ENCODE results near the gene JUND.
"Not testable (repeated sequence)": the region's sequence is repeated elsewhere in the genome, so short reads cannot be mapped to it uniquely, and the experiment has no call there.

JUND gene

DNA sequence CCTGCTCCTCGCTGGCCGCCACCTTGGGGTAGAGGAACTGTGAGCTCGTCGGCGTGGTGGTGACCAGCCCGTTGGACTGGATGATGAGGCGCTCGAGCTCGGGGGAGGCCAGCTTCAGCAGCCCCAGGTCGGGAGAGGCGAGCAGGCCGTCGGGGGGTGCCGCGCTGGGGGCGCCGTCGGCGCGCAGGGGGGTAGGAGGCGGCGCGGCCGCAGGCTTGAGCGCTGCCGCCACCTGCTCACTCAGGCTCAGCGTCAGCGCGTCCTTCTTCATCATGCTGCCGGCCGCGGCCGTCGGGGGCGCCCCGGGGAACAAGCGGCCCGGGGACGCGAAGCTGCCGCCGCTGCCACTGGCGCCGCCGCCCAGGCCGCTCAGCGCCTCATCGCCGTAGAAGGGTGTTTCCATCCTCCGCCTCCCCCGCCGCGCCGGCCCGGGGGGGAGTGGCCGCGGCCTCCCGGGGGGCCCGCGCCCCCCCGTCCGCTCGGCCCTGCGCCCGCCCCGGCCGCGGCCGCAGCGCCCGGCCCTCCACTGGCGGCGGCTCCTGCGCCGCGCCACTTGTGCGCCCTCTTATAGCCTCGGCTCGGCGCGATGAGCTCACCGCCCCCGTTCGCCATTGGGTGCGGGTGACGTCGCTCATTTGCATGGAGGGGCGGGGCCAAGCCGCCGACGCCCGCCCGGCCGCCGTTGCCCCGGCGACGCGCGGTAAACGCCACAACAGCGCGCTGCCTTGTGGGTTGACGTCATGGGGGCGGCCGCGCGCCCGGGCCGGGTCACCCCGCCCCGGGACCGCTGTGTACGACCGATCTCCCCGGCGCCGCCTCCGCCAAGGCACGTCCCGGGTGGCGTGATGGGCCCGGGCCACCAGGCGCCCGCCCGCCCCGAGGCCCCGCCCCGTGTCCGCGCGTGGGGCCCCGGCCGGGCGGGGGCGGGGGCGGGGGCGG, at the start of gene JUND:
Gene JUND, minus strand, starts transcription at position 541 of the 939 bp plus-strand sequence. Its CDS starts 138 bp downstream, at position 403.
- DNase-seq, result peak; percentile 94 to 98

DNA sequence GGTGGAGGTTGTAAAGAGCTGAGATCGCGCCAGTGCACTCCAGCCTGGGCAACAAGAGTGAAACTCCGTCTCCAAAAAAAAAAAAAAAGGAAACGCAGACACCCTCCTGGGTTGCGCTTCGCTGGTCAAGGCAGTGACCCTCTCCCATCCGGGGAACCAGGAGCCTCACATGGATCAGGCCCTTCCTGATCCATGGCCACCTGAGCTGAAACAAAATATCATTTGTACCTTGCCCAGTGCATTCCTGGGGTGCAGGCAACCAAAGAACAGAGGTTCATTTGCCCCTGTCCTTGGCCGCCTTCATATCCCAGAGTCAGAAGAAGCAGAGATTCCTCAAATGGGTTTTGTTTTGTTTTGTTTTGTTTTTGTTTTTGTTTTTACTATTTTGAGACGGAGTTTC, 49.4 kb upstream of the JUND start:
- no peak for DNase-seq

DNA sequence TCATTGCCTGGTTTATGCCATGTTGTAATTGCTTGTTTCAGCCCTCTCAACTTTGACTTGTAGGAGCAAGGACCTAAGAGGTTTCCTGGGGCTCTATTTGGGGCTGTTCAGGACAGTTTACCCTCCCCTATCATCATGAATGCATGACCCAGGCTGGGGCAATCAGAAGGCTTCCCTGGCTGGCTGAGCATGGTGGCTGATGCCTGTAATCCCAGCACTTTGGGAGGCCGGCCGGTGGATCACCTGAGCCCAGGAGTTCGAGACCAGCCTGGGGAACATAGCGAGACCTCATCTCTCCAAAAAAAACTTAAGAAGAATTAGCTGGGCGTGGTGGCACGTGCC, 47.6 kb upstream of the JUND start:
- DNase-seq, result no peak

DNA sequence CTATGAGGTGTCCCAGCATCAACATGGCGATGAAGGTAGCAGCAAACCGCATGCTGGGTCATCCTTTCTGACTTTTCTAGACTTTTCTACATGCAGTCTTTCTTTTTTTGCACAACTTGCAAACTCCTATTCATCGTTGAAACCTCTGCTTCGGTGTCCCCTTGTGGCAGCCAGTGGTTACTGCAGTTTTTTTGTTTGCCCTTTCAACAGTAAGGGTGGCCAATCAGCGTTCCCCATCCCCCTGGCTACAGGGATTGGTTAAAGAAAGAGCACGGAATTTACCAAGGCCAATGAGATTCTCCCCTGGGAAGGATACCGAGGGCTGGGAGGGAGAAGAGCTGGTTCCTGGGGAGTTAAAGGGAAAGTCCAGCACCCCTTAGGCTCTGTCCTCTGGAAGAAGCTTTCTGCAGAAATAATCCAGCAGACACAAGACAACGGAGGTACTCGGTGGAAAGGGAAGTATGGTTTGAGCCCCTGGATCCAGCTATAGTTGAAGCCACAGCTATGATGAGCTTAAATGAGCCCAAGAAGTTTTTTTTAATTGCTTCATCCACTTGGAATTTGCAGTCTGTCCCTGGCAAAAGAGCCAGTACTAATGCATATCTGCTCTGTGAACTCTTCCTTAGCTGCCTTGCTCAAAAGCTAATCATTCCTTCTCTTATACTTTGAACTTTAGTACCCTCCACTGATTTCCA, 47.1 kb upstream of the JUND start:
- DNase-seq, result peak; percentile 97 to 99

DNA sequence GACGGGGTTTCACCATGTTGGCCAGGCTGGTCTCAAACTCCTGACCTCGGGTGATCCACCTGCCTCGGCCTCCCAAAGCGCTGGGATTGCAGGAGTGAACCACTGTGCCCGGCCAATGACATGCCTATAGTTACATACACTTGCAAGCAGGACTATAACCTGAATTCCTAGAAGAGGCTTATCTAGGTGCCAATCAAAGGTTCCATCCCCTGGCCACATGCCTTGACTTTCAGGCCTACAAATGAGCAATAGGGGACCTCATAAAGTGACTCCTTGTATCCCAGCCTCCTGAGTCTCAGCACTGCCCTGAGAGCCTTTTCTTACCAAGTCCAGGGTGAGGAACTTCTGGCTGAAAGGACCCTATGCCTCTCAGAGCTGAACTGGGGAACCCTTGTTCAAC, 45.4 kb upstream of the JUND start:
- DNase-seq, result no peak

DNA sequence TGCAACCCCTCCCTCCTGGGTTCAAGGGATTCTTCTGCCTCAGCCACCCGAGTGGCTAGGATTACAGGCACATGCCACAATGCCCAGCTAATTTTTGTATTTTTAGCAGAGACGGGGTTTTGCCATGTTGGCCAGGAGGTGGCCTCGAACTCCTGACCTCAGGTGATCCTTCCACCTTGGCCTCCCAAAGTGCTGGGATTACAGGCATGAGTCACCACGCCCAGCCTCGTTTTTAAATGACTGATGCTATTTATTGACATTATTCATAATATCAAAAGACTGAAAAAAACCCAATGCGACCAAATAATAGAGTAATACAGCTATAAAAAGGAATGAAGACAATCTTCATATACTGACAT, 42.9 kb upstream of the JUND start:
- DNase-seq, result not testable (repeated sequence)

DNA sequence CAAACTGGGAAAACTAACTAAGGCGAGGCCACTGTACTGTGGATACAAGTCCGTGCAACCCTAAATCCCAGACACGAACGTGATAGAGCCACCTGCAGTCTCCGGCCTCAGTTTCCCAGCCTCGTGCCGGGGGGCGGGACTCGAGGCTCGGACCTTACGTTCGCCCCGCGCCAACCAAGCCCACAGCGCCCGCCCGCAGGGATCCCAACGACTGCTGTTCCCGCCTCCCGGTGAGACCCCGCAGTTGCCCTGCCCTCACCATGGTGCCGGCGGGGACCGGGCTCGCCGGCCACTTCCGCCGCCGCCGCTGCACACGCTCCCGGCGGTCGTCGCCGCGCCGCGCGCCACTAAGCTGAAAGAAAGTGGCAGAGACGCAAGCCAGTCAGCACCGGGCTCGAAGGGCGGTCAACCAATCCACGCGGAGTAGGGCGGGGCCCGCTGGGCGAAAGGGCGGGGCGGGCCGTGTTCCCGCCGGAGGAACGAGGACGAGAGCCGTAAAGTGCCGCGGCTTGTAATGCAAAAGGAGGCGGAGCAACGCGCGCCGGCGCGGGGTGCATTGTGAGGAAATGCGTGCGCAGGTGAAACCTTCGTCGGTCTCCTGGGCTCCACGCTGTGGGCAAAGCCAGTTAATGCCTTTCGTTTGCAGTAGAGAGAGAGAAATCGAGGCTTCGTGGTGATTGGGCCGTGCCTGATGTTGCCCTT, 41.5 kb upstream of the JUND start, which contains the start of gene LSM4:
Gene LSM4, minus strand, starts transcription at position 318 of the 702 bp plus-strand sequence. Its CDS starts 56 bp downstream, at position 262.
- peak; percentile 98 to 99 for DNase-seq

DNA sequence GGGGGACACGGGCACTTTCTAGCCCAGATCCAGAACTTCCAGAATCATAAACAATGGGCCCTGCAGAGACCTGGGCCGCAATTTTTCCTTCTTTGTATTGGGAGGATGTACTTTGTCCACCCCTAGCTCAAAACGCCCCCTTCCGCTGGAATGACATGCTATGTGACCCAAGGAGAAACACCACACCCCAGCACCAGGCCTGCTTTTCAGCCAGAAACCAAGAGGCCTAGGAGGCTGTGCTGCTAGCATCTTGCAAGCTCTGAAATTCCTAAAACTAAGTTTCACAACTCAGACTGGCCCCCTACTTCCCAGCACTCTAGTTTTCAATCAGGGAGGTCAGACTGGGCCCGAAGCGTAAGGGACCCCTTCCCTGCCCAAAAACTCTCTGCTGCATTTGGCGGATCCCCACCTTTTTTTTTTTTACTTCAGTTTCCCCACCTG, 40.9 kb upstream of the JUND start:
- DNase-seq, result peak; percentile 27 to 62

DNA sequence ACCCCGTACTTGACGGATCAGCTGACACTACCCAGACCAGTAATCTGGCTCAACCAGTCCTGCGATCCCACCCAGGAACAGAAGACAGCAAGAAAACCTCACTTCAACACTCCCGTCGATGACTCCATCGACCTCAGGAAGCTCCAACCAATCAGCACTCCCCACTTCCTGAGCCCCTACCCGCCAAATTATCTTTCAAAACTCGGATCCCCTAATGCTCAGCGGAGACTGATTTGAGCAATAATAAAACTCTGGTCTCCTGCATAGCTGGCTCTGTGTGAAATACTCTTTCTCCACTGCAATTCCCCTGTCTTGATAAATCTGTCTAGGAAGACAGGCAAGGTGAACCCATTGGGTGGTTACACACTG, 40.3 kb upstream of the JUND start:
- DNase-seq, result no peak

DNA sequence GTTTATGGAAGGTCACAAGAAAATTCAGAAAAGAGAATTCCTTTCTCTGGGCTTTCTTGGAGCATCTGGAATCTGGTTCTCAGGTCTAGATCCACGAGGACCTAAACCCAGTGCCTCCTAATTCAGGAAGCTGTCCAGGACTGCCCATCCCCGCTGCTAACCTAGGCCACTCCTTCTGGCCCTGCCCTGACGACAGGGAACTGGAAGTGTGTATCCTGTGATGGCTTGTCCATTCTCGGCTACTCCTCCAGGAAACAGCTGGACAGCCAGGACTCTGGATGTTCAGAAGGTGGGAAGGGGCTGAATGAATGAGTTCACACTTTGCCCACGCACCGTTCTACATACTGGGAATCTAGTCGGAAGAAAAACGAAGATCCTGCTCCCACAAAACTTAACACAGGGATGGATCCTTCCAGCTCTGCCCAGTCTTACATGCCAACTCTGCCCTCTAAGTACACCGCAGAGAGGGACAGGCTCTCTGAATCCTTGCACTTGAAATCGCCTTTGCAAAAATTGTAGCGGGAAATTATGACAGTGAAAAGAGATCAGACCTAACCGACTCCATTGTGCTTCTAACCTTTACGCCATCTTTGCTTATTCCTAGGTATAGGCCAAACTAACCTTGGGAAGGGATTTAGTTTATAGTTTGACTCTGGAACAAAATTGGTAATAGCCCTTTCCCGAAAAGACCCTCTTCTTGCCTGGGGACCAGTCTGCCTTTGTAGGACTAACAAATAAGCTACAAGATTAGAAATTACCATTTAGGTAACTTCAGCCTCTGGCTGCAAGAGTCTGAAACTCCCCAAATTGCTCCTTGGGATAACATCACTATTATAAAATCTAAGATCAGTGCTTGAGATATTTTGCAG, 39.7 kb upstream of the JUND start:
- DNase-seq, result no peak

DNA sequence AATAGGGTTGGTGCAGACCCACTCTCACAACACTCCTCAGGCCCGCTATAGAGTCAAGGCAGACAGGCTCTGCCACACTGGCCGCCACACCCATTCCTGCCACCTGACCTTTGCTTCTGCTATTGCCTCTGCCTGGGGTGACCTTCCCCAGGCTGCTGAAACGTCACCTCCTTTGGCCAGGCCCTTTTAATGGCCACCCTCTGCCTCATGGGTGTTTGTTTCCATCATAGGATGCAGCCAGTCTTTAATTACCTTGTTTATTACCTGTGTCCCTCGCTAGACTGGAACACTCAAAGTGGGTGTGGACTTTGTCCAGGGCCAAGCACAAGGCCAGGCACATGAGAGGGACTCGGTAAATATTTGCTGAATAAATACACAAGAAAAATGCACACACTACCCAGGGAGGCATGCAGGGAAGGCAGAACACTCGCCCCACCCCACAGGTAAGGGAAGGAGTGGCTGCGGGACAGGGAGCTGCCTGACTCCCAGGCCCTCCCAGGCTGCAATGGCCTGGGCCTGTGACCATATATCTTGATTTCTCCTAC, 38.2 kb upstream of the JUND start:
- DNase-seq, result no peak

DNA sequence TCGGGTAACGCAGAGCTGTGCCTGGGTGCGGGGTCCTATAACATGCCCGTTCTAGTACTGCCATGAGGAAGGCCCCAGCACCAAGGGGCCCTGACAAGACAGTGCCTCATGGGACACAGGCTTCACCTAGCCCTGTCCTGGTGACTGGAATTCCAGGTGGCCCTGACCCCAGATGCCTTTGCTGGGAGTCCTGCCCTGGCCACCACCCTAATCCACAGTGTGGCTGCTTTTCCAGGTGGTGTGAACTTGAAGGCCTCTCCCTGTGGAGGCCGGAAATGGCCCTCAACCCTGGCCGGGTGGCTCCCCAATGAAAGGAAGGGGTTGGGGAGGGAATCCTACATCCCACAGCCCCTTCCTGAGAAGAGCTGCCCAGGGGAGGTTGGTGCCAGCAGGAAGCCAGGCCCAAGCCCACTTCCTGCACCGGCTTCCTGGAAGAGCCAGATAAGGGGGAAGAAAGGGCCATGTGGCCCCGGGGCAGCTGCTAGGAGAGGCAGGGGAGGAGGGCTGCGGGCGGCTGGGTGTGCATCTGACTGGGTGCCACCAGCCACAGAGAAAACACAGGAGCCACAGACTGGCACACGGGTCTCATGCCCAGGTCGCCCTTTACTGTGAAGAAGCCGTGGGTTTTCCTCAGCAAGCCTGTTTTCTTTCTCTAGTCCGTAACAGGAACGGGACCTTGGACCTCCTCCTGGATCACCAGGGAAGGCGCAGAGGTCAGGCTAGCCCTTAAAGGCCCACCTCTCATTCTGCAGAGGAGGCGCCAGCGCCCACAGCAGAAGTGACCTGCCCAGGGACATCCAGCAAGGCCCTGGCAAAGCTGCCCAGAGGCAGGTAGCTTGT, 36.8 kb upstream of the JUND start:
- DNase-seq, result no peak

DNA sequence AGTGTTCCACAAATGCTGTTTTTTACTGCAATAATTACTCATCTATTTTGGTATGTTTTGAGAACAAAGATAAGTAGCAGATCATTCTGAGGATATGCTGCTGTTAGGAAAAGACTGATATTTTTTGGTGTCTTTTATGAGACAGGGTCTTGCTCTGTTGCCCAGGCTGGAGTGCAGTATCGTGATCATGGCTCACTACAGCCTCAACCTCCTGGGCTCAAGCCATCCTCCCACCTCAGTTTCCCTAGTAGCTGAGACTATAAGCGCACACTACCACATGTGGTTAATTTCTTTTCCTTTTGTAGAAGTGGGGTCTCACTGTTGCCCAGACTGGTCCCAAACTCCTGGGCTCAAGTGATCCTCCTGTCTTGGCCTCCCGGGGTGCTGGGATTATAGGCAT, 32.0 kb upstream of the JUND start:
- DNase-seq, result no peak

DNA sequence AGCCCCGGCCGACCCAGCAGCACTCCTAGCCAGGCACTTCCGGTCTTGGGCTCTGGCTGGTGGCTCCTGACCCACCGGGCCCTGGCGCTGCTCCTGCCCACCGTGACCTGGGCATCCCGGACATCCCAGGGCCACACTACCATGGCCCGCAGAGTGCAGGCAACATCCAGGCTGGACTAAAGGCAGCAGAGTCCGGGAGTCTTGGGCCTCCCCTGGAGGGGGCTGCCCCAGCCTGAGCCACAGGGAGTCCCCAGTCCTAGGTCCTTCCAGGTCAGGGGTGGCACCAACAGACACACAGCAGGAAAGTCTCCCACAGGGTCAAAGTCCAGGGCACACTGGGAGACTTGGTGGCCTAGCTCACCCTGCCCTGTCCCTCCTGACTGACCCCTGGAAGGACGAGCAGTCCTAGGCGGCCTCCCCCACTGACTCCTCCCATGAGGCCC, 30.7 kb upstream of the JUND start:
- DNase-seq, result no peak

DNA sequence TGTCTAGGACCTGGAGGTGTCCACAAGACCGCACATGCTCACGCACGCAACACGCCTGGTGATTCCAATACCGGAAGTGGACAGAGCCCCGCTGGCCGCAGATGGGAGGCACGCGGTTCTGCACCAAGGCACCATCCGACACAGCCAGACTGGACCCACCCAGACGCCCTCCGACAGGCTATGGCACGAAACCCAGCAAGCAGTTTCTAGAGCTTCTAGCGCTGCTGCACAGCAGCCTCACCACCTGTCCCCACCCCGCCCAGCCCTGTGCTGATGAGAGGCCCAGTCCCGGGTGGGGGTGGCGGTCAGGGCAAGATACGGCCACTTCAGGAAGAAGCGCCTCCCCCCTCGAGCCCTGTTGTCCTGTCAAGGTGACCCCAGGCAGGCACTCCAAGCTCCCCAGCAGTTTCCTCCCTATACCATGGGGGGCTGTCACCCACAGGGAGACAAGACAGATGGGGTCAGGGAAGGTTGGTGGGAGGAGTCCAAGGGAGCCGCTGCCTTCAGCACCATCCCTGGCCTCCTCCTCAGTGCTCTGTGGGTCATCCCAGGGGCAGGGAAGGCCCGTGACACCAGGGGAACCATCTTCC, 30.2 kb upstream of the JUND start:
- DNase-seq, result no peak

DNA sequence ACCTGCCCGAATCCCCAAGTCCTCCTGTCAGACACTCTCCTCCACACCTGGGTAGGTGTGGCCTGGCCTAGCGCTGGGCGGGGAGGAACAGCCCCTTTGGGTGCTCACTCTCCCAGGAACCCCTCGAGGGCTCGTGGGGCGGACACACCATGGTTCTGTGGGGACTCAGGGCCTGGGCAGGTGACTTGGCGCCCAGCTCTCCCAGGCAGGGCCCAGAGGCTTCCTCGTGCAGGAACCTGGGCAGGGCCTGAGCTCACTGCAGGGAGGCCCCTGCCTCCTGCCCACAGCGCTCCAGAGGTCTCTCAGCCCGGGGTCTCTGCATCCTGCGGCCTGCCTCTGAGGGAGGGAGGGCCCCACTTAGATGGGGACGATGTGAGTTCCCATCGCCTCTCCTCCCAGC, 29.5 kb upstream of the JUND start:
- no peak for DNase-seq

DNA sequence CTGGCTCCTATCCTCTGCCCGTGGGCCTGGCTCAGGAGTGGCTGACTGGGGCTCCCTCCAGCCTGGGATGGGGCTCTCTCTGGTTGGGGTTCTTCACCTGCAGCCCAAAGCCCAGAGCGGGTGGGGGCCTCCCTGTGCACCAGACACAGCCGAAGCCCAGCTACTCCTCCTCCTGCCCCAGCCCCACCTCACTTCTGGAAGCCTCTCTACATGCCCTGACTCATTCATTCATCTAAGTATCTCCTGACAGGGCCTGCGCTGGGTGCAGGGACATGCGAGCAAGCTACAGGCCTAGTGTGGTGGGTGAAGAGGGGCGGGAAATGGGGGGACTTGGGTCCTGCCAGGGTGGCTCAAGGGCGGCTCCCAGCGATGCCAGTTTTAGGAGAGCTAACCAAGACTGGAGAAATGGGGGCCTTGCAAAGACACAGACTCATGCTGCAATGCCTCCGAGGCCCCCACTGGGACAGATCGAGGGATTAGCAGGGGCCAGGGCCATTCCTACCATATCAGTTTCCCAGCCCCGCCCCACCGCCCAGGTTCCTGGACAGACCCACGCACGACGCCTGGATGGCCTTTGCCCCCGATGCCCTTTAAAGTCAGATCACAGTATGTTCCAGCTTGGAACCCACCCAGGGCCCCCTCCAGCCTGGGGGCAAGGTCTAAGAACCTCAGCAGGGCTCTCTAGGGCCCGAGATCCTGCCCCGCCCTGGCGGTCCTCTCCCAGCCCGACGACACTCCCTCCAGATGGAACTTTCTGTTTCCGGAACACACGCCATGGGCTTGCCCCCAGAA, 28.9 kb upstream of the JUND start:
- DNase-seq, result no peak

DNA sequence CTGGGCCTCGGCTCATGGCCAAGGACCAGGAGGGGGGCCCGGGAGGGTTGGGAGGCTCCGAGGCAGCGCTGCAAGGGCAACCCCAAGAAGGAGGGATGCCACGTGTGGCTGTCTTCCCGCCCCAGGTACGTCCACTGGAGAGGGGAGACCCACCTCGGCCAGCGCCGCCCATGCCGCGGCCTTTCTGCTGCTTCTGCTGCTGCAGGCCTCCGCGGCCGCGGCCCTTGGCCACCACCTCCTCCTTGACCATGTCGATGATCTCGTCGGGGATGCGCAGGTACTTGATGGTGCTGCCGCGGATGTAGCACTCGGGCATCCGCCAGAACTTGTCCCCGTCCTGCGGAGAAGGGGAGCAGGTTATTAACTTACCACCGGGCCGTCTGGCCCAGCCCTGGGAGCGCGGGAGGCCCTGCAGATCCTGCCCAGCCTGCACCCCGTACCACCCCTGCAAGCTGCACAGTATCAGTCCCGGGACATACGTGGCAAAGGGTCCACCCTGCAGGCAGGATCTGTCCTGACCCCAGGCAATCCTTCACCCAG, 28.2 kb upstream of the JUND start:
- DNase-seq, result no peak

DNA sequence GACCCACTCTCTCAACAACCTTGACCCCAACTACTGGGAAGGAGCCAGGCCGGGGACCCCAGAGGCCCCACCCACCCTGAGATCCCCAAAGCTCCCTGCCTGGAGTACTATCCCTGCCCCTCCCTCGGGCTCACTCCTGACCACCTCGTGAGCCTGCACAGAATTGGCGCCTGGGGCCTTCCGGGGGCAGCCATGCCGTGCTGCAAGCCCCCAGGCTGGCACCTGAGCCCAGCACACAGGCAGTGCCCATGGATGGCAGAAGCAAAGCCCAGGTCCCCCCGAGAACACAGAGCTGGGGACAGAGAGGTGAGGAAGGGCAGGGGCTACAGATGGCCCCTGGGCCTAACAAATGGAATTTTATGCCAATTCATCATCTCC, 27.5 kb upstream of the JUND start:
- DNase-seq, result no peak
